Activated naive CD8-positive, alpha-beta T cell treated with anti-CD3 and anti-CD28 coated beads, Interleukin-2, amount 50 U/mL, for 24 hours (primary cell): ENCODE results near the gene NT5C1B.
A peak's percentile ranks its signal among the peaks of the same experiment; 100 is the strongest.

ENCODE experiments used
- ATAC-seq: fragments of 150-1000 bp; cut with Tn5 transposase; one replicate; pipeline ENCODE4 v1.10.0; 2021
- DNase-seq: peaks from one replicate; pipeline ENCODE4 v3.0.0; 2021
- H3K27ac Mint-ChIP-seq: one replicate; pipeline ENCODE4 v1.8.0; 2021; ENCODE audit warnings: mild to moderate bottlenecking, mixed read lengths
- H3K27me3 Mint-ChIP-seq: one replicate; pipeline ENCODE4 v1.8.0; 2021; ENCODE audit warnings: mixed read lengths
- H3K36me3 Mint-ChIP-seq: one replicate; pipeline ENCODE4 v1.8.0; 2021; ENCODE audit warnings: low read depth, mixed read lengths
- H3K4me1 Mint-ChIP-seq: one replicate; pipeline ENCODE4 v1.8.0; 2021; ENCODE audit warnings: mixed read lengths
- H3K4me3 Mint-ChIP-seq: one replicate; pipeline ENCODE4 v1.8.0; 2021; ENCODE audit warnings: mild to moderate bottlenecking, moderate library complexity, mixed read lengths
- H3K9me3 Mint-ChIP-seq: one replicate; pipeline ENCODE4 v1.8.0; 2021; ENCODE audit warnings: mixed read lengths

The NT5C1B gene

DNA sequence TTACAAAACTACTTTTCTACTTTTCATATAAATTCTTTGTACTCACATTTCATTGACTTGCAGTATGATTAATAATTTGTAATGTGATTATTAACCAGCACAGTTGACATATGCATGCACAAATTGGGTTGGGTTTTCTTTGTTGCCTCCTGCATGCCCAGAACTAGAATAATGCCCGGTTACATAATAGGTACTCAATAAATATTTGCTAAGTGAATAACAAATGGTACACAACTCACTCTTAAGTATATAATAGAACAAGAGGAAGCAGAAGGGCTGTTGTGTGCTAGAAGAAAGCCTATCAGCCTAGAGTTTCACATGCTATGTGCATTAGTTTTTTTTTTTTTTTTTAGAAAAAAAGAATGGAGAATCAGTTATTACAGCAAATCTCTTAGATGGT lies 38.2 kb downstream of the NT5C1B start:
- Mint-ChIP-seq H3K27ac (no peak overlapping the region), H3K36me3 (peaks cover 31% of the 10 kb centered on the region), H3K9me3 (no peaks in the 10 kb centered on the region), H3K4me1 (peaks cover 54% of the 10 kb centered on the region), H3K4me3 (no peak overlapping the region), H3K27me3 (no peaks in the 10 kb centered on the region)
- DNase-seq (no peak), ATAC-seq (no peak)

DNA sequence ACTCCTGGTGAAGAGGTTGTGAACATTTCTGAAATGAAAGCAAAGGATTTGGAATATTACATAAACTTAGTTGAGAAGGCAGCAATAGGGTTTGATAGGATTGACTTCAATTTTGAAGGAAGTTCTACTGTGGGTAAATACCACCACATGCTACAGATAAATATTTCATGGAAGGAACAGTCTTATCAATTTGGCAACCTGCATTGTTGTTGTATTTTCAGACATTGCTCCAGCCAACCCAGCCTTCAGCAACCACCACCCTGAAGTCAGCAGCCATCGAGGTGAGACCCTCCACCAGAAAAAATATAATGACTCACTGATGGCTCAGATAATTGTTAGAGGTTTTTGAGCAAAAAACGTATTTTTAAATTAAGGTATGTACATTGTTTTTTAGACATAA lies 38.9 kb downstream of the NT5C1B start:
- peaks cover 24% of the 10 kb centered on the region for H3K36me3 Mint-ChIP-seq
- H3K4me1 Mint-ChIP-seq: peaks cover 60% of the 10 kb centered on the region
- H3K27ac Mint-ChIP-seq: no peak overlapping the region
- H3K9me3 Mint-ChIP-seq: peaks cover under 1% of the 10 kb centered on the region
- H3K4me3 Mint-ChIP-seq: no peak overlapping the region
- ATAC-seq: no peak
- no peak for DNase-seq
- H3K27me3 Mint-ChIP-seq: no peaks in the 10 kb centered on the region

DNA sequence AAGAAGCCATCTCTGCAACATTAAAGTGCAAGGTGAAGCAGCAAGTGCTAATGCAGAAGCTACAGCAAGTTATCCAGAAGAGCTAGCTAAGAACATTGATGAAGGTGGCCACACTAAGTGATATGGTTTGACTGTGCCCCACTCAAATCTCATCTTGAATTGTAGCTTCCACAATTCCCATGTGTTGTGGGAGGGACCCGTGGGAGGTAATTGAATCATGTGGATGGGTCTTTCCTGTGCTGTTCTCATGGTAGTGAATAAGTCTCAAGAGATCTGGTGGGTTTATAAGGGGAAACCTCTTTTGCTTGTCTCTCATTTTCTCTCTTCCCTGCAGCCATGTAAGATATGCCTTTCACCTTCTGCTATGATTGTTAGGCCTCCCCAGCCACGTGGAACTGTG lies 40.3 kb downstream of the NT5C1B start:
- H3K27me3 Mint-ChIP-seq: no peaks in the 10 kb centered on the region
- no peak for ATAC-seq
- DNase-seq: no peak
- H3K9me3 Mint-ChIP-seq: peaks cover 3% of the 10 kb centered on the region
- H3K4me1 Mint-ChIP-seq: peaks cover 62% of the 10 kb centered on the region
- H3K4me3 Mint-ChIP-seq: no peak overlapping the region
- H3K36me3 Mint-ChIP-seq: peaks cover 14% of the 10 kb centered on the region
- no peak overlapping the region for H3K27ac Mint-ChIP-seq

DNA sequence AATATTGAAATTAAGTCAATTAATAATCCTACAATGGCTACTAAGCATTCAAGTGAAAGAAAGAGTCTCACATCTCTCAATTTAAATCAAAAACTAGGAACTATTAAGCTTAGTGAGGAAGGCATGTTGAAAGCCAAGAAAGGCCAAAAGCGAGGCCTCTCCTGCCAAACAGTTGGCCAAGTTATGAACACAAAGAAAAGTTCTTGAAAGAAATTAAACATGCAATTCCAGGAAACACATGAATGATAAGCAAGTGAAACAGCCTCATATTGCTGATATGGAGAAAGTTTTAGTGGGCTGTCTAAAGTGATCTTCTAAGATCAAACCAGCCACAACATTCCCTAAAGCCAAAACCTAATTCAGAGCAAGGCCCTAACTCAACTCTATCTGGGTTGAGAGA lies 40.7 kb downstream of the NT5C1B start:
- Mint-ChIP-seq H3K27ac (no peak overlapping the region), H3K9me3 (peaks cover 3% of the 10 kb centered on the region), H3K36me3 (peaks cover 12% of the 10 kb centered on the region), H3K27me3 (no peaks in the 10 kb centered on the region), H3K4me1 (peaks cover 59% of the 10 kb centered on the region), H3K4me3 (no peak overlapping the region)
- ATAC-seq: no peak
- DNase-seq: no peak

DNA sequence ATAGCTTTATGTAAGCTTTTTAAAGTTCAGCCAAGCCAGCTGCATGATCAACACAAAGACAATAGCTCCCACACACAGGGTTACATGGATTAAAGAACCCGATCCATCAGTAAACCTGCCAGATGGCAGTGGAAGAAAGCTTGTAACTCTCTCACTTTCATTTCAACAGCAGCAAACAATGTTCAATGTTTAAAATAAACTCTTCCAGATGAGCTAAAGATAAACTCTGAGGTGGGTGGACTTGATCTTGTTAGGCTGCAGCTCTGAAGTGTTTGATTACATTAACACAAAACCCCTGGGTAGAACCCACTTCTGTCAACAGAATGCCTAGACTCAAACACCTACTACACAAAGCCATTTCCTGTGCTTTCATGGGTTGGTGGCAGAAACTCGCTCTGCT lies 42.8 kb downstream of the NT5C1B start:
- Mint-ChIP-seq H3K27me3 (no peaks in the 10 kb centered on the region), H3K27ac (no peak overlapping the region), H3K4me3 (no peak overlapping the region), H3K4me1 (peaks cover 39% of the 10 kb centered on the region), H3K9me3 (peaks cover 3% of the 10 kb centered on the region), H3K36me3 (peaks cover 12% of the 10 kb centered on the region)
- DNase-seq: no peak
- no peak for ATAC-seq

DNA sequence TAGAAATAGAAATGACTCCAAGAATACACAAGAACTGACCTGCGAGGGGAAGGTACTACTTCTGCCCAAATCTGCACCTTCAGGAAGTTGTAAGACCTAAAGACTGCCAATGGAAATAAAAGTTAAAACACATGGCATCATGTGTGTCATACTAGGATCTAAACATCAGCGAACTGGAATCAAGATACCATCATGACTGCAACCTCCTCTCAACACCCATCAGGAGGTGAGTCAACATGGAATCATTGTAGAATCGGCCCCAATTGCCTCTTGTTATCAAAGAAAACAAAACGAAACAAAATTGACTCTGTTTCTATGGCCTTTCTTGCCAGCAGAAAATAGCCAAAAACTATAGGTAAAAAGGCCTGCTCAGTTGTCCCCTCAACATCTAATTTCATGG lies 44.0 kb downstream of the NT5C1B start:
- Mint-ChIP-seq H3K27me3 (no peaks in the 10 kb centered on the region), H3K36me3 (peaks cover 12% of the 10 kb centered on the region), H3K4me3 (no peak overlapping the region), H3K27ac (no peak overlapping the region), H3K9me3 (peaks cover 10% of the 10 kb centered on the region), H3K4me1 (peaks cover 37% of the 10 kb centered on the region)
- no peak for DNase-seq
- ATAC-seq: peak; percentile 46

DNA sequence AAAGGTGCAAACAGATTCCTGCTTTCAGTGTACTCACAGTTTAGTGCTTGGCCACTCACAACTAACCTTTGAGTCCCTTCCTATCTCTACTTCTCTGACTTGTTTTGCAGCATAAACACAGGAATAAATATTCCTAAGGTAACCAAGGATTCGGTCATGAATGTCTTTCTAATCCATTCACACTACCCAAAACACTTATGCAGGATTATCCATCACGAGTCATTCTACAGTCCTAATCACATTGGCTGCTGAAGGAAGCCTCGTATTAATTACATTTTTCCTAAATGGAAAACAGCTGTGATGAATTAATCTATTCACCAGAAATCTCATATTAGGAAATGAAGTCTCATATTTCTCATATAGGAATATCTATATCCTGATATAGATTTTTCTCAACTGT lies 45.2 kb downstream of the NT5C1B start:
- peaks cover 10% of the 10 kb centered on the region for H3K9me3 Mint-ChIP-seq
- no peak overlapping the region for H3K27ac Mint-ChIP-seq
- DNase-seq: no peak
- H3K4me3 Mint-ChIP-seq: no peak overlapping the region
- H3K36me3 Mint-ChIP-seq: peaks cover 8% of the 10 kb centered on the region
- H3K27me3 Mint-ChIP-seq: no peaks in the 10 kb centered on the region
- no peak for ATAC-seq
- H3K4me1 Mint-ChIP-seq: peaks cover 31% of the 10 kb centered on the region

DNA sequence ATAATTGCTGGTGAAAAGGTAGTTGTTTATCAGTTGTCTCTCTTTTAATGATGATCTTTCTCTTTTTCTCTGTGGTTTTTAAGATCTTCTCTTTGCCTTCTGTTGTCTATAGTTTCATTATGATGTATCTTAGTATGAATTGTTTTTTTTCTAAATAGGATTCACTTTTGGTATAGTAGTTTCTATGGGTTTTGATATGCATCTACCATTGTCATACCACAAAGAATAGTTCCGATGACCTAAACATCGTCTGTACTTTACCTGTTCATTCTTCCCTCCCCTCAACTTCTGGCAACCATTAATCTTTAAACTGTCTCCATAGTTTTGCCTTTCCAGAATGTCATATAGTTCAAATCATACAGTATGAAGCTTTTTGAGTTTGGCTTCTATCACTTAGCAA lies 48.5 kb downstream of the NT5C1B start:
- no peak for ATAC-seq

DNA sequence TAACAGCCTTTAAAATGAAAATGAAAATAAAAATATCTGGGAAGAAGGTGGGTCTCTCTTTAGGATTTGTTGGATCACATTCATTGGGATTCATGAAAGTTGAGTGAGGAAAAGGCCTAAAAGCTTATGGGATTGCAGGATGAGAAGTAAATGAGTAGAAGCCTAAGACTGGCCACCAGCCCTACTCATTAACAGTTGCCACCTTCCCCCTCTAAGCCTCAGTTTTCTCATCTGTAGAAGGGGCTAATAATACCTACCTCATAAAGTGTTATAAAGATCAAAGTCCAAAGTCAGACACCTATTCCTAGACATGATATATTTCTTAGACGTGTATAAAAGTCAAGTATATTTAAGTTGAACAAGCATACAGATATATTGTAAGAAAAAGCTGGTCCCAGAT lies 52.7 kb downstream of the NT5C1B start:
- Mint-ChIP-seq H3K27me3 (no peaks in the 10 kb centered on the region), H3K9me3 (peaks cover 7% of the 10 kb centered on the region), H3K4me3 (no peak overlapping the region), H3K36me3 (peaks cover 5% of the 10 kb centered on the region), H3K27ac (no peak overlapping the region), H3K4me1 (no peaks in the 10 kb centered on the region)
- ATAC-seq (no peak), DNase-seq (no peak)

More for the DNA sequence above, 48.5 kb downstream of the NT5C1B start:
- Mint-ChIP-seq H3K9me3 (peaks cover 10% of the 10 kb centered on the region), H3K4me1 (peaks cover 8% of the 10 kb centered on the region), H3K27me3 (no peaks in the 10 kb centered on the region), H3K27ac (no peak overlapping the region), H3K4me3 (no peak overlapping the region), H3K36me3 (peaks cover 8% of the 10 kb centered on the region)
- DNase-seq: no peak

DNA sequence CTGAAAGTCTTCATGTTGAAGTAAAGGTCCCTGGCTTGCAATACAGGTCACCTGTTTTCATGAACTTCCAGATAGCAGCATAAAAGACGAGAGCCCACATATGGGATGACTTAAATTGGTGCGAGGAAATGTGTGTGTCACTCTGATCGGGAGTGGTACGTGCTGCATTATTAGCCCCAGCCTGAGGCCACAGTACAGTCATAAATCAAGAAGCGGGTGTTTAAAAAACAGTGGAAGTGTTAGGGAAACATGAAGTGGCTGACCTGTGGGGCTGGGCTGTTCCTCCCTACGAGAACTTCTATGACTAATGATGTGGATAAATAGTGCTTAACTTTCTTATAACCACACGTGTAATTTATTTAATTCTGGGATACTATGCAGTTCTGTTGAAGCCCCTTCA lies 53.3 kb downstream of the NT5C1B start:
- Mint-ChIP-seq H3K27ac (no peak overlapping the region), H3K36me3 (peaks cover 4% of the 10 kb centered on the region), H3K4me1 (no peaks in the 10 kb centered on the region), H3K4me3 (no peak overlapping the region), H3K27me3 (no peaks in the 10 kb centered on the region), H3K9me3 (peaks cover 6% of the 10 kb centered on the region)
- DNase-seq (no peak), ATAC-seq (peak; percentile 15)

DNA sequence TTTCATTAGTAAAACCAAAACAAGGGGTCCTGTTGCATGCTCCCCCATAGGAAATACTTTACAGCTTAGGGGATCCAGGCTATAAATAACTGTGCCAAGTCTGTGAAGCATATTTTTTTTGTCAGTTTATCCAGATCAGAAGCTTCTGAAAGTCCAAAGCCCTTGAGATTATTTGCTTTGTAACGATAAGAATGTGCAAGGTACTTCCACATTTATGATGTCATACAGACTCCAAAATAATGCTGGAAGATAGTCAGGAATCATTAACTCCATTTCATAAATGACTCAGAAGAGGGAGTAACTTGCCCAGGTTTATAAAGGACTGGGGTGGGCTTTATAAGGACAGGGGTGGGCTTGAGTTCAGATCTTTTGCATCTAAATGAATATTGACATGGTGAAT lies 58.2 kb downstream of the NT5C1B start:
- ATAC-seq (no peak), DNase-seq (no peak)
- H3K9me3 Mint-ChIP-seq: no peaks in the 10 kb centered on the region
- peaks cover 5% of the 10 kb centered on the region for H3K27me3 Mint-ChIP-seq
- H3K4me1 Mint-ChIP-seq: no peaks in the 10 kb centered on the region
- H3K4me3 Mint-ChIP-seq: no peak overlapping the region
- H3K27ac Mint-ChIP-seq: no peak overlapping the region
- no peaks in the 10 kb centered on the region for H3K36me3 Mint-ChIP-seq

DNA sequence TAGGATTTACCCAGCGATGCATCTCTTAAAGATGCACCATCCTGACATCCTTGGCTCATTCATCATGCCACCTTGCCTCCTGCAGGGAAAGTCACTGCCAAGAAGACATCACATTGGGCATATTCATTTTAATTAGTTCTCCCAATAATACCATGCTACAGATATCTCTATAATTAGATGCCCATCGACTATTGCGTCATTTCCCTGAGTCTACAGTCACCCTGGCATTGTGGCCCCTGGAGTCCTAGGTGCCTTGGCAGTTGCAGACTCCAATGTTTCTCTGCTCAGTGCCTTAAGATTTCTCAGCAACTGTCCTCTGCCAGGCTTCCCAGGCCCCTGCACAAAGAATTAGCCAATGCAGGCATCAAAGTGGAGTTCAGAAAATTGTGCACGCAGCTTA lies 61.5 kb downstream of the NT5C1B start:
- no peaks in the 10 kb centered on the region for H3K36me3 Mint-ChIP-seq
- H3K4me3 Mint-ChIP-seq: no peak overlapping the region
- ATAC-seq (no peak), DNase-seq (no peak)
- H3K27me3 Mint-ChIP-seq: peaks cover 5% of the 10 kb centered on the region
- H3K9me3 Mint-ChIP-seq: no peaks in the 10 kb centered on the region
- H3K27ac Mint-ChIP-seq: no peak overlapping the region
- H3K4me1 Mint-ChIP-seq: no peaks in the 10 kb centered on the region

DNA sequence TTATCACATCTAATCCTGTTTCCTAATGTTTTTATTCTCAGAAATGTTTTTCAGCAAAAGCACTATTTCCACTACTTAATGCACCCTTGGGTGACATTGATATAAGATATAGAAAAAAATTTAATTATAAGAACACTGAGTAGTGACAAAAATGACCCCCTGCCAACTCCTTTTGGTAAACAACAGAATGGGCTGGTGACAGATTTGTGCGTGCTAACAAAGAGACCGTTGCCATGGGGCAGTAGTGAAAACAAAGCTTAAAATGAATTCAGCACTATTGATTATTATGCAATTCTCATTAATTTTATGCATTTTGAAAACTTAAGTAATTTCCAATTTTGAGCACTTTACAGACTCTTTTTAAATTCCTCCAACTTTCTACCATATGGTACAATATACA lies 62.0 kb downstream of the NT5C1B start:
- no peak overlapping the region for H3K4me3 Mint-ChIP-seq
- ATAC-seq (no peak), DNase-seq (no peak)
- H3K27me3 Mint-ChIP-seq: peaks cover 5% of the 10 kb centered on the region
- H3K36me3 Mint-ChIP-seq: no peaks in the 10 kb centered on the region
- no peaks in the 10 kb centered on the region for H3K4me1 Mint-ChIP-seq
- no peaks in the 10 kb centered on the region for H3K9me3 Mint-ChIP-seq
- H3K27ac Mint-ChIP-seq: no peak overlapping the region

DNA sequence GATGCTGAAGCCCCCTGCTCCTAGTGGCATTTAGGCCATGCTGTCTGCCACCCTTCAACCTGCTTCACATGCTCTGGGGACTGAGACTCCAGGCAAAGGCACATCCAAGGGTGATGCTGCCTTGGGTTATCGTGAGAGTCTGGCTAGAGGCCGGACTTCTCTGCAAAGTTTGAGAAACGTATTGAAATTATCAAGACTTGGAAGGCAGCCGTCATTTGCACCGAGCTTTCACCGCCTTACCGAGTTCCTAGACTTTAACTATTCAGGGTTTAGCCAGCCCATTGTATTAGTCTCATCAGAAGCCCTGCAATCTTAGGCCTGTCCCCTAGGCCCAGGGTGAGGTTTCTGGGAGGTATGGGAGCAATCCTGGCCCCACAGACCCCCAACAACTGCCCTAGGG lies 62.9 kb downstream of the NT5C1B start:
- DNase-seq (no peak), ATAC-seq (no peak)
- Mint-ChIP-seq H3K36me3 (no peaks in the 10 kb centered on the region), H3K9me3 (no peaks in the 10 kb centered on the region), H3K27me3 (peaks cover 5% of the 10 kb centered on the region), H3K4me3 (no peak overlapping the region), H3K4me1 (no peaks in the 10 kb centered on the region), H3K27ac (no peak overlapping the region)

DNA sequence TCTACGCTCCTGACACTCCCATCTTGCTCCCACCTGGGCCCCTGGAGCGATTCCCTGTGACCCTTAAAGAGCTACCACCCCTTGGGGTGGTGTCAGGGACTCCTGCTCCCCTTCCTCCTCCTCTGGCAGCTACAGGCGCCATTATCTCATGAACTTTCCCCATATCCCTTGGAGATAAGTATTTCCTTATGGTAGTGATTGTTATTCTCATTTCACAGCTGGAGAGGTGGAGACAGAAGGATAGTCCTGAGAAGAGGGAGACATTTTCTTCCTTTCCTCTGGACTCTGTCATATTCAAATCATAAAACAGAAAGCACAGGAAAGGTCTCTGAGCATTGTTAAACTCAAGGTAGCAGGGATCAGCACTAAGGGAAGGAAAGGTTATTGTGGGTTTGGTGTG lies 63.5 kb downstream of the NT5C1B start:
- H3K27me3 Mint-ChIP-seq: peaks cover 3% of the 10 kb centered on the region
- ATAC-seq (no peak), DNase-seq (no peak)
- no peak overlapping the region for H3K27ac Mint-ChIP-seq
- H3K4me1 Mint-ChIP-seq: no peaks in the 10 kb centered on the region
- H3K9me3 Mint-ChIP-seq: no peaks in the 10 kb centered on the region
- no peak overlapping the region for H3K4me3 Mint-ChIP-seq
- H3K36me3 Mint-ChIP-seq: no peaks in the 10 kb centered on the region

DNA sequence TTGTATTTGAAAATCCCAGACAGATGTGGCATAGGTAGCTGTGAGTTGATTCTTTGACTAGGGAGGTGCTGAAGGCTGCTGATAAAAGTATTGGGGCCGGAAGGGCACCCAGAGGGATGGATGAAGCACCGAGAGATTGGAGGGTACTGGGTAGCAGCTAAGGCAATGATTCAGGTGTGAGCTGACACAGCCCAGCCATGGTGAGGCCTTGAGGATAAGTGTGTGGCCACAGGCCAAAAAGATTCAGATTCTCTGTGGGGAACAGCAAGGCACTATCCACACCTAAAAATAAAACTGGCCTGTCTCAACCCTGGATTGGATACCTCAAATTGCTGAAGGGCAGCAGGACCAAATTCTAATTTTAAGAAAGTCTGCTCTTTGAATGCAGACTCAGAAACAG lies 64.1 kb downstream of the NT5C1B start:
- Mint-ChIP-seq H3K27ac (no peak overlapping the region), H3K9me3 (no peaks in the 10 kb centered on the region), H3K4me3 (no peak overlapping the region), H3K4me1 (no peaks in the 10 kb centered on the region), H3K36me3 (no peaks in the 10 kb centered on the region), H3K27me3 (peaks cover 2% of the 10 kb centered on the region)
- no peak for ATAC-seq
- DNase-seq: no peak
